Spleen (tissue), 11 donors: Measurements from ENCODE around the gene TBC1D24. TPM values are rescaled to one million over a fixed set of nuclear protein-coding genes. Genes with fewer than 3 reads are reported as not detected.

ENCODE experiments used
- DNase-seq: peaks from one replicate; pipeline ENCODE4 v3.0.0-alpha.2; 2020
- H3K27ac ChIP-seq, 8 donors: fragments of 200-600 bp; sonication (generic) in 7 of 8; 1 replicate in 4 of 8; 2 replicates in 4 of 8; pipeline versions ENCODE4 v1.5.0 to v1.8.0; 2016 to 2021; ENCODE audit warnings: inconsistent platforms in 4 of 8, mild to moderate bottlenecking in 4 of 8, moderate library complexity in 1 of 8
- H3K27me3 ChIP-seq, 7 donors: fragments of 200-600 bp; sonication (generic) in 6 of 7; replicated peaks in 1 of 7; 1 replicate in 4 of 7; 2 replicates in 3 of 7; pipeline versions ENCODE4 v1.5.0 to v1.8.0; 2016 to 2021; ENCODE audit warnings: inconsistent platforms in 3 of 7, mild to moderate bottlenecking in 1 of 7
- H3K36me3 ChIP-seq, 6 donors: fragments of 200-600 bp; sonication (generic) in 5 of 6; 1 replicate in 4 of 6; 2 replicates in 2 of 6; pipeline versions ENCODE4 v1.5.0 to v1.8.0; 2016 to 2021; ENCODE audit warnings: inconsistent platforms in 2 of 6
- H3K4me1 ChIP-seq, 6 donors: fragments of 200-600 bp; sonication (generic) in 5 of 6; 1 replicate in 3 of 6; 2 replicates in 3 of 6; pipeline versions ENCODE4 v1.5.0 to v1.8.0; 2016 to 2021; ENCODE audit warnings: inconsistent platforms in 3 of 6
- H3K4me3 ChIP-seq, 8 donors: fragments of 200-600 bp; sonication (generic) in 7 of 8; 1 replicate in 4 of 8; 2 replicates in 4 of 8; pipeline versions ENCODE4 v1.5.0 to v1.8.0; 2016 to 2021; ENCODE audit warnings: inconsistent platforms in 4 of 8, mild to moderate bottlenecking in 4 of 8, moderate library complexity in 2 of 8
- H3K9me3 ChIP-seq, 8 donors: fragments of 200-600 bp; sonication (generic) in 7 of 8; 1 replicate in 4 of 8; 2 replicates in 4 of 8; pipeline versions ENCODE4 v1.5.0 to v1.8.0; 2016 to 2021; ENCODE audit warnings: inconsistent platforms in 4 of 8
- CTCF ChIP-seq, 11 experiments: fragments of 200-600 bp in 7 of 11; fragments of 450-650 bp in 4 of 11; sonication (generic) in 4 of 11; IDR thresholded peaks in 8 of 11; conservative IDR thresholded peaks in 3 of 11; 1 replicate in 7 of 11; 2 replicates in 4 of 11; pipeline versions ENCODE4 v1.4.0 to v1.8.0; 2016 to 2021; ENCODE audit warnings: antibody characterized with exemption in 11 of 11, inconsistent platforms in 4 of 11, mild to moderate bottlenecking in 1 of 11
- POLR2A ChIP-seq, 3 donors: fragments of 450-650 bp; IDR thresholded peaks; one replicate each; pipeline ENCODE4 v1.5.1; 2017; ENCODE audit warnings: antibody characterized with exemption in 3 of 3, mild to moderate bottlenecking in 1 of 3
- POLR2AphosphoS5 ChIP-seq, 3 donors: sonication (generic); formaldehyde crosslinking; IDR thresholded peaks; one replicate each; pipeline ENCODE4 v1.5.1; 2017; ENCODE audit warnings: antibody characterized with exemption in 3 of 3
- WGBS, 5 donors: extraction: QIAGEN DNeasy Blood & Tissue Kit in 3 of 5; methylation state at CpG; one replicate each; pipeline versions ENCODE4 v1.1.5 to v1.1.7; 2013 to 2018; 5-methylcytosine and 5-hydroxymethylcytosine counted together
- intact Hi-C: fragments of 100-400 bp; cut with DNase I; formaldehyde crosslinking; loops from one replicate; pipeline ENCODE4 v1.15.0; 2023; ENCODE audit warnings: low total_unique reads
- polyA plus RNA-seq, 3 donors: library from polyadenylated mRNA; stranded (reverse); fragments of 200-250 nt; gene quantifications; one replicate each; pipeline ENCODE4 v1.2.1, GENCODE V29; 2013
- total RNA-seq, 7 donors: library from RNA; depleted of rRNA in 3 of 7; stranded (reverse); fragments of >200 nt in 3 of 7; fragmentation: NEBNext Ultra II Directional in 4 of 7; extraction: Animal tissue kit (Norgen Biotek cat#: 25700) in 4 of 7; gene quantifications; one replicate each; pipeline versions ENCODE4 v1.1.0 to v1.2.1, GENCODE V29; 2016 to 2021
- donor health status: healthy with polysubstance abuse.
- donor health status: DM: no; HTN: no; CAD: no; lungs with moderate emphysema.
- donor health status: DM: no; HTN: no; CAD: no.
- donor health status: Bipolar disorder and iron deficiency.
- donor health status: healthy.
- donor health status: DM: no; HTN: no; CAD: no.
- donor health status: DM: yes; HTN: yes; CAD: no.

Gene TBC1D24
- total and polyA plus RNA-seq, 10 donors = 2.2 to 15.3 (median 11.3) TPM

GRCh38 chr16:2466667-2467527 is 8.0 kb upstream of the TBC1D24 start:
- Histone ChIP-seq H3K36me3 (no peaks in the 10 kb centered on the region), H3K4me1 (peaks cover 14 to 51% (median 44%) of the 10 kb centered on the region in 6 donors), H3K9me3 (no peaks in the 10 kb centered on the region), H3K27ac (no peak overlapping the region), H3K4me3 (peak overlapping the region in 3 of 8 donors; percentile 26 to 65 (median 45)), H3K27me3 (peaks cover 0 to 58% (median 47%) of the 10 kb centered on the region in 7 donors)
- TF ChIP-seq POLR2AphosphoS5 (IDR thresholded peaks at IDR 0.05) (no peak), CTCF (IDR thresholded peaks at IDR 0.05 in 8 of 11, conservative IDR thresholded peaks at IDR 0.05 in 3 of 11) (no peak), POLR2A (IDR thresholded peaks at IDR 0.05) (no peak)
- DNase-seq = no peak
- intact Hi-C loops = no loop called here
- 58 to 69% (median 66%) methylated on average over 28 to 29 of the region's 29 CpGs for WGBS, 5 donors

GRCh38 chr16:2467528-2468232 is 7.2 kb upstream of the TBC1D24 start:
- H3K36me3 ChIP-seq = no peaks in the 10 kb centered on the region
- 0 to 2% (median 2%) methylated on average over 16 to 80 of the region's 80 CpGs for whole genome bisulfite sequencing, 5 donors
- H3K9me3 ChIP-seq = no peaks in the 10 kb centered on the region
- intact Hi-C loops = no loop called here
- H3K4me3 ChIP-seq = peak overlapping the region in 7 of 8 donors; percentile 23 to 65 (median 27)
- TF ChIP-seq CTCF (IDR thresholded peaks at IDR 0.05 in 8 of 11, conservative IDR thresholded peaks at IDR 0.05 in 3 of 11) (no peak), POLR2A (IDR thresholded peaks at IDR 0.05) (no peak), POLR2AphosphoS5 (IDR thresholded peaks at IDR 0.05) (peak in 1 of 3 donors; percentile 54)
- DNase-seq = no peak
- H3K27me3 ChIP-seq = peaks cover 0 to 66% (median 55%) of the 10 kb centered on the region in 7 donors
- peak overlapping the region in 1 of 8 donors; percentile 38 for H3K27ac ChIP-seq
- H3K4me1 ChIP-seq = peaks cover 14 to 59% (median 49%) of the 10 kb centered on the region in 6 donors

GRCh38 chr16:2468233-2468724 is 6.6 kb upstream of the TBC1D24 start:
- Histone ChIP-seq H3K4me1 (peaks cover 14 to 65% (median 54%) of the 10 kb centered on the region in 6 donors), H3K27me3 (peaks cover 0 to 72% (median 61%) of the 10 kb centered on the region in 7 donors), H3K4me3 (peak overlapping the region in 6 of 8 donors; percentile 23 to 65 (median 30)), H3K27ac (peak overlapping the region in 1 of 8 donors; percentile 38), H3K9me3 (no peaks in the 10 kb centered on the region), H3K36me3 (no peaks in the 10 kb centered on the region)
- no peak for DNase-seq
- intact Hi-C loops = no loop called here
- peak in 1 of 3 donors; percentile 37 for TF ChIP-seq POLR2AphosphoS5 (IDR thresholded peaks at IDR 0.05)
- no peak for TF ChIP-seq POLR2A (IDR thresholded peaks at IDR 0.05)
- 0 to 3% (median 1%) methylated on average over 23 to 38 of the region's 38 CpGs for WGBS, 5 donors

GRCh38 chr16:2468725-2469398 is 6.1 kb upstream of the TBC1D24 start:
- Histone ChIP-seq H3K9me3 (no peaks in the 10 kb centered on the region), H3K4me1 (peaks cover 14 to 69% (median 59%) of the 10 kb centered on the region in 6 donors), H3K36me3 (no peaks in the 10 kb centered on the region), H3K27ac (no peak overlapping the region), H3K4me3 (peak overlapping the region in 2 of 8 donors; percentile 45 to 65), H3K27me3 (peaks cover 0 to 77% (median 65%) of the 10 kb centered on the region in 7 donors)
- no peak for TF ChIP-seq CTCF (IDR thresholded peaks at IDR 0.05 in 8 of 11, conservative IDR thresholded peaks at IDR 0.05 in 3 of 11)
- no peak for TF ChIP-seq POLR2A (IDR thresholded peaks at IDR 0.05)
- TF ChIP-seq POLR2AphosphoS5 (IDR thresholded peaks at IDR 0.05) = no peak
- 3 to 17% (median 13%) methylated on average over 9 to 14 of the region's 14 CpGs for WGBS, 5 donors
- intact Hi-C loops = no loop called here
- DNase-seq = no peak
